Muscle of back (tissue), 11 donors: ENCODE results near the gene CLDN3. TPM values are rescaled to one million over a fixed set of nuclear protein-coding genes. Genes with fewer than 3 reads are reported as not detected.
A peak's percentile ranks its signal among the peaks of the same experiment; 100 is the strongest.

Source experiments
- DNase-seq, 3 donors: peaks; one replicate each; pipeline versions ENCODE4 v3.0.0 to v3.0.0-alpha.2; 2013
- polyA plus RNA-seq, 10 donors: library from polyadenylated mRNA; unstranded; fragments of 120-200 nt; gene quantifications; one replicate each; pipeline ENCODE4 v1.2.1, GENCODE V29; 2013; ENCODE audit not compliant: insufficient read length in 10 of 10

The CLDN3 gene
- polyA plus RNA-seq, 10 donors: 0.16 to 0.29 (median 0.24) TPM; not detected in 4

DNA sequence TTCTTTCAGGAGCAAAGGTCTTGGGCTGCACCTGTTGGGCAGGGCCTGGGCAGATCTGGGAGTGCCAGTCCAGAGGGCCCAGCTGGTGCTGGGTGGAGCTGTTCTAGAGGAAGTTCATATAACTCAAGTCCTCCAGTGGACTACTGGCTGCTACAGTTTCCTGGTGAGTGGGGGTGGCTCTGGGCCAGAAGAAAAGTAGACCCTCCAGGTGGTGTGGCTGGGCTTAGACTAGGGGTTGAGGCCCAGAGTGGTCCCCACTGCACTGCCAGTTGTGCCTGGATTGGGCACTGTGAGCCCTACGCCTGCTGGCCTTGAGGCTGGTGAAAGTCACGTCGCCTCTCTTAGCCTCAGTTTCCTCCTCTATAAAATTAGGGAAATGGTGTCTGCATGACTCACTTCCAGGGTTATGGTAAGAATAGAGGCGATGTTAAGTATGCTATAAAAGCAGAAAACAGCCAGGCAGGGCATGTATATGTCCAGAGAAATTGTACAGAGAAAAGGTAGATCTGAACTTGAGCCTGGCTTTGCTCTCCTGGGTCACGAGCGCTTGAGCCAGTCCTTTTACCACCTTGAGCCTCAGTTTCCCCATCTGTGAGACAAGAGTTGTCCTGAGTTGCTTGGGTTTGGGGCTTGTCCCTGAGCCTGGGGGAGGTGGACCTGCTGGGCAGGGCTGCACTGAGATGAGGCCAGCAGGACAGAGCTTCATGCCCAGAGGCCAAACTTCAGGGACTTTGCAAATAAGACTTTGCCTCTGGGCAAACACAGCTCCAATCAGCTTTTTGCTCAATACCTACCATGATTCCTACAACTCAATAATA, 3.8 kb upstream of the CLDN3 start:
- no peak for DNase-seq

DNA sequence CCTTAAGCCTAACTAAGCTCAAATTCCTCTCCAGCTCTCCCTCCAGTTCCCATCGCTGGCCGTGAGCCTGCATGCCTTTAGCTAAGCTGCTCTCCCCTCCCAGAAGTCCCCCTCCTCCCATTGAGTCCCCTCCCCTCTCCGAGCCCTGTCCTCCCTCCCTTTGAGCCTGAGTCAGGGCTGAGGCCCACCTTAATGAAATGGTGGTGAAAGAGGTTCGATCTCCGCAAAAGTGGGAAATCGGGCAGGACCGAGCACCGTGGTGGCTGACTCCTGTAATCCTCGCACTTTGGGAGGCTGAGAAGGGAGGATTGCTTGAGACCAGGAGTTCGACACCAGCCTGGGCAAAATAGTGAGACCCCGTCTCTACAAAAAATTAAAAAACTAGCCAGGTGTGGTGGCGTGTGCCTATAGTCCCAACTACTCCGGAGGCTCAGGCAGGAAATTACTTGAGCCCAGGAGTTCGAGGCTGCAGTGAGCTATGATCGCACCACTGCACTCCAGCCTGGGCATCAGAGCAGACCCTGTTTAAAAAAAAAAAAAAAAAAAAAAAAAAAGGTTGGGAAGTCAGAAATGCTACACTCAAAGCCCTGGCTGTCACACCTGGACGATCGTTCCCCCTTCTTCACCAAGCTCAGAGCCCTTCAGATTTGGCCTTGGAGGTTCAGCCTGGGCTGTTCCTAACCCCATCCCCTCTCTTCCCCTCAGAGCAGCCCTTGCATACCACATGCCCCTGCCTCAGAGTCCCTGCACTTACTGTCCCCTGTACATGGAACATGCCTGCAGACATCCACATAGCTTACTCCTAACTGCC, 995 bp upstream of the CLDN3 start:
- DNase-seq: no peak

DNA sequence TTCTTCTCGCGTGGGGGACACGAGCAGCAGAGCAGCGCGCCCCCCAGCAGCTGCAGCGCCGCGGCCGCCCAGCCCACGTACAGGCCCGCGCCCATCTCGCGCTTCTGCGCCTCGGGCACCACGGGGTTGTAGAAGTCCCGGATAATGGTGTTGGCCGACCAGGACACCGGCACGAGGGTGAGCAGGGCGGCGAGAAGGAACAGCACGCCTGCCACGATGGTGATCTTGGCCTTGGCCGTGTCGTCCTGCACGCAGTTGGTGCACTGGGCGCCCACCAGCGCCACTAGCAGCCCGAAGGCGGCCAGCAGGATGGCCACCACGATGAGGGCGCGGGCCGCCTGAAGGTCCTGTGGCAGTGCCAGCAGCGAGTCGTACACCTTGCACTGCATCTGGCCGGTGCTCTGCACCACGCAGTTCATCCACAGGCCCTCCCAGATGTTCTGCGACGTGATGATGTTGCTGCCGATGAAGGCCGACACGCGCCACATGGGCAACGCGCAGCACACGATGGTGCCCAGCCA, 529 bp downstream of the CLDN3 start:
- no peak for DNase-seq

DNA sequence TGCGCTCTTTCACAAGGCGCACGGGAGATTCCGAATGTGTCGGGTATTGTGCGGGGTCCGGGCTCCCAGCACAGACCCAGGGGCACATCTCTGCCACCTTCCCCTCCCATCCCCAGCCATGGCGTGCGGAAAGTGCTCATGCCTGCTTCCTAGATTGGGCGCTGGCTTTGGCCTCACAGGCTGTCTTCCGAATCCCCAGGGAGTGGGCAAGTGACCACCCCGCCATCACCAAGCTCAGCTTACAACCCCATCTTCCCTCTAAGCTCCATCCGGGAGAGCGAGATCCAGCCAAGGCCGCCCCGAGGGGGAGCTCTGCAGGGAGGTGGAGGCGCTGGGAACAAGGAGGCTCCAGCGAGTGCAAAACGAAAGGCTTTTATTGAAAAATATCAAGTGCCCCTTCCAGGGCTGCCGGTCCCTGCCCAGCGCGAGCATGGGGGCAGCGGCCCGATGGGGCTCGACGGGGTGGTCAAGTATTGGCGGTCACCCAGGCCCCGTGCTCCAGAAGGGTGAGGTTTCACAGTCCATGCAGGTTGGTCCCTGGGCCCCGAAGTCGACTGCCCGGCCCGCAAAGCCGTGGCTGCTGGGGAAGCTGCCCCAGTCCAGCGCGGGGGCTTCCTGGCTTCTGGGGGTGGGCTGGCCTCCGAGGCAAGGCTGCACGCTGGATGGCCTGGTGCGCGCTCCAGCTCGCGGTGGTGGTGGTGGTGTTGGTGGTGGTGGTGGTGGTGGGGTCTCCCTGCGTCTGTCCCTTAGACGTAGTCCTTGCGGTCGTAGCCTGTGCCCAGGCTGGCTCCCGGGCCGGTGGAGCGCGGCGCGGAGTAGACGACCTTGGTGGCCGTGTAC, 1.2 kb downstream of the CLDN3 start:
- DNase-seq: no peak

DNA sequence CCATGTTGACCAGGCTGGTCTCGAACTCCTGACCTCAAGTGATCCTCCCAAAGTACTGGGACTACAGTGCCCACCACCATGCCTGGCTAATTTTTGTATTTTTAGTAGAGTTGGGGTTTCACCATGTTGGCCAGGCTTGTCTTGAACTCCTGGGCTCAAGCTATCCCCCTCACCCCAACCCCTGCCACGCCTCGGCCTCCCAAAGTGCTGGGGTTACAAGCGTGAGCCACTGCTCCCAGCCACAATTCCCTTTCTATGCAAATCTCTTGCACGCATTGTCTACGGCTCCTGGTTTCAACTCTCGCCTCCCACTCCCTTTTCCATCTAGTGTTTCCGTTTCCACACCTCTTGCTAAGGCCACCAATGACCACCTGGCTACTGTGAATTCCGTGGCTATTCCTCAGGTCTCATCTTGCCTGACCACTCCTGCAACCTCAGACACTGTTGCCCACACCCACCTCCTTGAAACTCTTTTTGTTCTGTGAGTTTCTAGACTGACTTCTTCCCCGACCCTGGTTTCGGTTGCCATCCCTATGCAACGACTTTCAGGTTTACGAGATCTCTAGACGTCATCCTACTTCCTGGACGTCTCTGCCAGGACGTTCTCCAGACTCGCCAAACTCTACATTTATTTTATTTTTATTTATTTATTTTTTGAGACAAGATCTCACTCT, 3.4 kb downstream of the CLDN3 start:
- no peak for DNase-seq

DNA sequence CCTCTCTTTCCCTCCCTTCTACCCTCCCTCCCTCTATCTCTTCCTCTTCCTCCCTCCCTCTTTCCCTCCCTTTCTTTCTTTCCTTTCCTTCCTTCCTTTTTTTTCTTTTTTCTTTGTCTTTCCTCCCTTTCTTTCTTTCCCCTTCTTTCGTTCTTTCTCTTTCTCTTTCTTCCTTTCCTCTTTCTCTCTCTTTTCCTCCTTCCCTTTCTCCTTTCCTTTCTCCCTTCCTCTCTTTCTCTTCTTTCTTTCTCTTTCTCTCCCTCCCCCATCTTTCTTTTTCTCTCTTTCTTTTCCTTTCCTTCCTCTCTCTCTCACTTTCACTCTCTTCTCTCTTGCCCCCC, 7.4 kb downstream of the CLDN3 start:
- DNase-seq: no peak

DNA sequence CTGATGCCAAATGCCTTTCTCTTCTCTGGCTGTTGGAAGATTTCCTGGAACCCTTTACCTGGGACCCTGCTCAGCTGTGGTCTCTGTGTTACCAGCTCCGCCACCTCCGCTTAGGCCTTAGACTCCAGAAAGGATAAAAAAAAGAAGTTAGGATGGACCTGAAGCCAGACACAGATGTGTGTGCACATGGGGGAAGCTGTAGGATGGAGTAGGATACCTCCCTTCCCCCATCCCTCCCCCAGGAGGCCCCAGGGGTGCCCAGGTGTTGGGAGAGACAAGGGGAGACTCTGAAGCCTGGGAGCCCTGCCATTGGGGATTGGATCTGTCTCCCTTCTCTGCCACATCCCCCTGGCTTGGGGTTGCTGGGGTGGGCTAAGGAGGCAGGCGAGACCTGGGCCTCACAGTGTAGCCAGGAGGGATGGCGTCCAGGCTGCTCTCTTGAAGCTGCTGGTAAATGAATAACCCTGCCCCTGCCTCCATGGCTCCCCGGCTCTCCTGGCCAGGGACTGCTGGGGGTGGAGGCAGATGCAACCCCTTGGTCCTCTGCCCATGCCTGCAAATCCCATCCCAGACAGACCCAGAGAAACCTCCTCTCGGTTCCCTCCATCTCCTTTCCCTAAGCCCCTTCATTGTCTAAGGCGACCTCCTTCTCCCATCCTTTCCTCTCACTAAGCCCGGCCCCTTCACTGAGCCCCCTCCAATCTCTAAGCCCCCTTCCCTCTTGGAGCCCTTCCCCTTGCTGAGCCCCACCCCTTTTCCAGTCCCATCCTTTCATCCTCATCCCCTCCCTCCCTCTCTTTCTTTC, 8.0 kb downstream of the CLDN3 start:
- DNase-seq: no peak

DNA sequence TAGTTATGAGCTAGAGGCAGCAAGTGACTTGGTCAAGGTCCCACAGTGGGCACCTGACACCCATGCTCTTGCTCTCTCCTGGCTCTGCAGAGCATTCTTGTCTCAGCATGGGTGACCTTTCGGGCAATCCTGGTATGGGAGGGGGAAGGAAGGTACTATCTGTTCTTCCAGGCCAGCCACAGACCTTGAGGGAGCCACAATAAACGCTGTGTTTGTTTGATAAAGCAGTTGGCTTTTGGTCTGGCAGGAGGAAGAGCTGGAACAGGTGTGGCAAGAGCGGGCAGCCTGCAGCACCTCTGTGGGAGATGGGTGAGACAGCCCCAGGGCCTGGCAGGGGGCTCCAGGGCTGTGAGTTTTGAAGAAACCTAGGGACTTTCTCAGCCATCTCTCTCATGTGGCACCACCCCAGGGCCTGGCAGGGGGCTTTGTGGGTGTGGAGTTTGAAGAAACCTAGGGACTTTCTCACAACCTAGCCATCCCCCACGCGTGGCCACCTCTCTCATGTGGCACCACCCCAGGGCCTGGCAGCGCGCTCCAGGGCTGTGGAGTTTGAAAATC, 11.4 kb downstream of the CLDN3 start:
- DNase-seq: no peak

DNA sequence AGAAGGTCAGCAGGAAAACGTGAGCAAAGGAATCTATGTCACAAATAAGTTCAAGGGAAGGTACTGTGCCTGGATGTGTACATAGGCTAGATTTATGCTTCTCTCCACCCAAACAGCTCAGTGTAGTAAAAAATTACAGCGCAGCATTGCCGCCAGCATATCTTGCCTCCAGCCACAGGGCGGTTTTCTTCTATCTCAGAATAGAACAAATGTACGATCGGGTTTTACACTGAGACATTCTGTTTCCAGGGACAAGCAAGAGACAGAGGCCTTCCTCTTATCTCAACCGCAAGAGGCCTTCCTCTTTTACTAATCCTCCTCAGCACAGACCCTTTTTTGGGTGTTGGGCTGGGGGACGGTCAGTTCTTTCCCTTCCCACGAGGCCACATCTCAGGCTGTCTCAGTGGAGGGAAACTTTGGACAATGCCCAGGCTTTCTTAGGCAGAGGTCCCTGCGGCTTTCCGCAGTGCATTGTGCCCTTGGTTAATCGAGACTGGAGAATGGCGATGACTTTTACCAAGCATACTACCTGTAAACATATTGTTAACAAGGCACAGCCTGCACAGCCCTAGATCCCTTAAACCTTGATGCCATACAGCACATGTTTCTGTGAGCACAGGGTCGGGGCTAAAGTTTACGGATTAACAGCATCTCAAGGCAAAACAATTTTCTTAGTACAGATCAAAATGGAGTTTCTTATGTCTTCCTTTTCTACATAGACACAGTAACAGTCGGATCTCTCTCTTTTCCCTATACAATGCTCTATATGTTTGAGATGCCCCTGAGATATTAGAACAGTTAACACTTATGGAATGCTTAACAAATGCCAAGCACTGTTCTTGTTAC, 19.9 kb downstream of the CLDN3 start:
- no peak for DNase-seq

DNA sequence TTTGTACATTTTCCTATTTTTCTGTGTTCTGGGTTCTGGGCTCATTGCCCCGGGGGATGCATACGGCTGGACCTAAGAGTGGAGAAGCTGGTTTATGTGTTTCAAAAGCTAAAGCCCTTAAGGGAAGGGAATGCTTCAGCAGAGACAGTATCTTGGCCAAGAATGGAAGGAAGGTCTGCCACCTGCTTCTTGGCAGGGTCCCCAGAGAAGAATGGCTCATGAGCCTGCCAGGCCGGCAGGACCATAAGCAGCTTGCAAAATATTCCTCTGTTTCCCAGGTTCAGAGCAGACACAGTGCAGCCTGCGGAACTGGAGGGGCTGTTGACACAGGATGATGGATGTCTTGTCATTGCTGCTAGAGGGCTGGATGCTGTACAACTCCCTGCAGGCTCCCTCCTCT, 23.7 kb downstream of the CLDN3 start:
- DNase-seq: no peak

DNA sequence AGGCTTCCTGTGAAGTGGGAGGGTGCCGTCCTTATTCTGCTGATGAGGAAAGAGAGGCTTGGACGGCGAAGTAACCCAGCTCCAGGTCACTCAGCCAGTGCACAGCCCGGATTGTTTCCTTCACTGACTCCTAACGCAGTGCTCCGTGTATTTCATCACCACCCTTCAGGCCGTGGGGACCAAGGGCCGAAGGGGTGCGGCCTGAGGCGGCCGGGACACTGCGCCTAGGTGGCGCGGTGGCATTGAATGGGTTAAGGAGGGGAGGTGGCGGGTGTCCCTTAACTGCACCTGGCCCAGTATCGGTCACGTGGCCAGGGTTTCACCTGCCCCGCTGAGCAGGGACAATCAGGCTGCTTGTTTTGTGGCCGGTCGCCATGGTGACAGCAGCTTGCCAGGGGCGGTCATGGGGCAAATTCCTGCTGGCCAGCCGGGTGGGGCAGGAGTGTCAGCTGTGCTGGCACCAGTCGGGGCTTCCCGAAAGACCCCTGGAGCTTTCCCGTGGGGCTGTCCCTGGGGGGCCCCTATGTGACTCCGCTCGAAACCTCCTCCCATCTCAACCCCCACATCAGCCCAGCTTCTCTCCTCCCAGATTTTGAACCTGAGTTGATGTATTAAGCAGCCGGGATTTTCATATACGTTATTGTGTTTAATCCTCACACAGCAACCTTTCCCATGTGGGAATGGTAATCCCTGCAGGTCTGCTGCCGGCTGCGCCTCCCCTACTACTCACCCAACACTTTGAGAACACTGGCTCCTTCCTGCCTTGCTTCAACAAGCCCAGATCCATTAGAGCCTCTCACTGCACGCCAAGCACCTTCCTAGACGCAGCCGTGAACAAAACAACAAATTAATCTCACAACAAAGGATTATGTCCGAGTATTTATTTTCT, 27.1 kb downstream of the CLDN3 start:
- DNase-seq: peak in 1 of 3 donors; percentile 55

DNA sequence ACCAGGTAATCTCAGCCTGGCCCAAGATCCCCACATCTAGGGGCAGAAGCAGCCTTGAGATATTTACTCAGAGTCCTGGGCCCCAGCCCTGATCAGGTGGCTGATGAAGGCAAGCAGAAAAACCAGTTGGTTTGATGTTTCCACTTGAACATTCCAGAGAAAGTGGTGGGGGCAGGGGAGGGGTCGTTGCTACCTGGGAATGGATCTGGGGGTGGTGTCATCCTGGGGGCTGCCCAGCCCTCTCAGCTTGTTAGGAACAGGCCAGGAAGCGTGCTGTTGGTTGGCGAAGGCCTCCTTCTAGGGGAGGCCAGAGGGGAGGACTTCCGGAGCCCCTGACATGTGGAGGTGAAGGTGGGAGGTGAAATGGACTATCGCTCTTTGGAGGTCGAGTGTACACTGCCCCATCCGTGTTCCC, 27.7 kb downstream of the CLDN3 start:
- no peak for DNase-seq

DNA sequence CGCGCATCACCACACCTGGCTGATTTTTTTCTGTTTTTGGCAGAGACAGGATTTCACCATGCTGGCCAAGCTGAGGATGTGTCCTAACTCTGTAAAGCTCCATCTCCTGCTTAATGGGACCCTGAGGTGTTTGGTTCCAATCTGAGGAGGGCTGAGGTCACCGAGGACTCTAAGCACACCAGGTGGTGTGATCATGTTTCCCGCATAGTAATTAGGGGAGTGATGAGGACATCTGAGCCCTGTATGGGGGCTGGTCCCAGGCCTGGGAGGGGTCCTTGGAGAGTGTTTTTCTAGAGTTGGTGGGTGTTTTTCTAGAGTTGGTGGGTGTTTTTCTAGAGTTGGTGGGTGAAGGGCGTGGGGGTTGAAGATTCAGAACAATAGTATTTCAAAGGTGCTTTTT, 28.5 kb downstream of the CLDN3 start:
- DNase-seq: no peak

DNA sequence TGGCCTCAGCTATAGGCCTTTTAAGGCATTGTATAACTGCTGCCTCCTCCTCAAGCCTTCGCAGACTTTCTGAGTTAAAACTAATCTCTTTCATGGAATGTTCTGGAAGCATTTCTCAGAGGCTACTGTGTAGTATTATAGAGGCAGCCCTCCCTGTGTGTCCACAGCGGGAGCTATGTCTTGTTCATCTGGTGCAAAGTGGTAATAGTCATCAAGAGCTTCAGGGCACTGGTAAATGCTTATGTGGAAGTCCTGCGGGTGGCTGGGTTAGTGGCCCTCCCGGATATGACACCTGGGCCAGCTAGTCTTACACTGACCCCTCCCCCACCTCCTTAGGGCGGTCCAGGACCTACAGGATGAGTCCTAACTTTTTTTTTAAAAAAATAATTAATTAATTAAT, 29.3 kb downstream of the CLDN3 start:
- DNase-seq: peak in 1 of 3 donors; percentile 27

DNA sequence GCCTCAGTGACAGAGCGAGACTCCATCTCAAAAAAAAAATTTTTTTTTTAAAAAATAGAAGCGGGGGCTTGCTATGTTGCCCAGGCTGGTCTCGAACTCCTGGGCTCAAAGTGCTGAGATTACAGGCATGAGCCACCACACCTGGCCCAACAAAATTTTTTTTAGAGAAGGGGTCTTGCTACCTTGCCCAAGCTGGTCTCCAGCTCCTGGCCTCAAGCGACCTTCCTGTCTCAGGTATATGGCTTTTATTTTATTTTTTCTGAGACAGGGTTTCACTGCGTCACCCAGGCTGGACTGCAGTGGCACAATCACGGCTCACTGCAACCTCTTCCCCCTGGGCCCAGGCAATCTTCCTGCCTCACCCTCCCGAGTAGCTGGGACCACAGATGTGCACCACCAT, 29.9 kb downstream of the CLDN3 start:
- DNase-seq: no peak

DNA sequence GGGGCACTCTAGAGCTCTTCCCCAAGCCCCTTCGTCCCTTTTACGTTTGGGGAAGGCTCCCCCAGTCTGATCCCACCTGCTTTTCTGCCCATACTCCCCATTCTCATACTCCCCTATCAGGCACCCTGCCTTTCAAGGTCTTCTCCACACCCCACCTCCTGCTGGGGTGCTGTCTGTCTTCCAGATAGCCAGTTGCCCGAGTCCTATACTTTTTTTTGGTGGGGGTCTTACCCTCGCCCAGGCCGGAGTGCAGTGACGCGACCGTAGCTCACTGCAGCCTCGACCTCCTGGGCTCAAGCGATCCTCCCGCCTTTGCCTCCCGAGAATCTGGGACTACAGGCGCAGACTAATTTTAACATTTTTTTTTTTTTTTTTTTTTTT, 30.7 kb downstream of the CLDN3 start:
- DNase-seq: no peak

DNA sequence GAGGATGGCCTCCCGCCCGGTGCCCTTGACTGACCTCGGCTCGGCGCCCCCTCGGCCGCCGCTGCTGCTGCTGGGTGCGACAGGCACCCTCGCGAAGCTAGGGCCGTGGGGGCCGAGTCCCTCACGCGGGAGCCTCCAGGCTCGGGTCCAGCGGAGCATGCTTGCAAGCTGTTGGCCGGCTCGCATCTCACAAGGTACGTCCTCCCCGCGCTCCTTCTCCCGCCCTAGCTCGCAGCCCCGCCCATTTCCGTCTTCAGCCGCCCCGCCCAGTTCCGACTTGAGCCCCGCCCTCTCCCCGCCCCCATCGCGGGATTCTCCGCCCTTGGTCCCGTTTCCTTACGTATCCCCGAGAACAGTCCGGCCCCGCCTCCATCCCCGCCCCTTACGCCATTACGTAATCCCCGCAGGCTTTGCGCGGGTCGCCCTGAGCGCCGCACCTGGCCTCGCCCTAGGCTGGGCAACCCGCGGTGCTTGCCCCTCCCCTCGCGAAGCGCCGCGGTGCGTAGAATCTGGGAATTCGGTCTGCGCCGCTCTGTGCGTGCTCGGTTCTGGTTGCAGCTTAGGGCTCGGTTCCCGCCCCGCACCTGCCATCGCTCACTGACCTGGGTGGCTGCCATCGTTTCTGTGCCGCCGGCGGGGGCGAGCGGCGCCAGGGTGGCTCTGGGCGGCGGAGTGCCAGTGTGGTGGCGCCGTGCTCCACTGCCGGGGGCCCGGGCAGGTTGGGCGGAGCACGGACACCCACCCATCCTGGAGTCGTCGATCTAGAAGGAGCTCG, 31.3 kb downstream of the CLDN3 start, which contains the start of gene ABHD11:
ABHD11 (minus strand) TSS at position 191 of the 775 bp plus-strand sequence; CDS start at position 159, 32 bp downstream.
- peak; percentile 93 to 97 (median 95) for DNase-seq
